Measurements from ENCODE around the gene APOD.

APOD gene

DNA sequence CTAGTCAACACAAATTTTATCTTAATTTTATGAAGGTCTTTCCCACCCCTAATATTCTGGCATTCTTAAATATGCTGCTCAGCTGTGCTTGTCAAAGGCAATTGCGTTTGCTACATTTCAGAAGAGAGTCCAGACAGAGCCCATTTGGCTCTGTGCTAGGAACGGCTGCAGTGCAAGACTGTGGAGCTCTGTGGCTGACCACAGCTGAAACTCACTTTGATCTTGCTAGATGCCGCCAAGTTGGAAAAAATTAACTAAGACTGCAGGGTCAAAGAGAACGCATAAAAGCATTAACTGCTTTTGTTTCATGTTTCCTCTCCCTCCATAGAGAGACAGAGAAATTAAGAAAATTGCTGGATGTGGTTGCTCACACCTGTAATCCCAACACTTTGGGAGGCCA lies 33.0 kb downstream of the APOD start:
- Histone ChIP-seq H3K36me3 (ENCODE audit: insufficient read depth) (no peaks in the 10 kb centered on the region), H3K27ac (peak overlapping the region; percentile 93), H3K27me3 (ENCODE audit: insufficient read depth, low read depth) (no peaks in the 10 kb centered on the region), H2AFZ (ENCODE audit: low read depth) (peak overlapping the region; percentile 50), H3K9ac (peak overlapping the region; percentile 59), H3K79me2 (ENCODE audit: insufficient read depth, low read depth) (no peaks in the 10 kb centered on the region), H4K20me1 (ENCODE audit: insufficient read depth) (no peaks in the 10 kb centered on the region), H3K4me2 (peak overlapping the region; percentile 72), H3K4me1 (ENCODE audit: low read depth, poor library complexity, severe bottlenecking) (peaks cover 70% of the 10 kb centered on the region), H3K4me3 (IDR thresholded peaks at IDR 0.05; ENCODE audit: insufficient read depth, low read depth, low read length) (peak overlapping the region; percentile 36)
- TF ChIP-seq, protein P1, sequence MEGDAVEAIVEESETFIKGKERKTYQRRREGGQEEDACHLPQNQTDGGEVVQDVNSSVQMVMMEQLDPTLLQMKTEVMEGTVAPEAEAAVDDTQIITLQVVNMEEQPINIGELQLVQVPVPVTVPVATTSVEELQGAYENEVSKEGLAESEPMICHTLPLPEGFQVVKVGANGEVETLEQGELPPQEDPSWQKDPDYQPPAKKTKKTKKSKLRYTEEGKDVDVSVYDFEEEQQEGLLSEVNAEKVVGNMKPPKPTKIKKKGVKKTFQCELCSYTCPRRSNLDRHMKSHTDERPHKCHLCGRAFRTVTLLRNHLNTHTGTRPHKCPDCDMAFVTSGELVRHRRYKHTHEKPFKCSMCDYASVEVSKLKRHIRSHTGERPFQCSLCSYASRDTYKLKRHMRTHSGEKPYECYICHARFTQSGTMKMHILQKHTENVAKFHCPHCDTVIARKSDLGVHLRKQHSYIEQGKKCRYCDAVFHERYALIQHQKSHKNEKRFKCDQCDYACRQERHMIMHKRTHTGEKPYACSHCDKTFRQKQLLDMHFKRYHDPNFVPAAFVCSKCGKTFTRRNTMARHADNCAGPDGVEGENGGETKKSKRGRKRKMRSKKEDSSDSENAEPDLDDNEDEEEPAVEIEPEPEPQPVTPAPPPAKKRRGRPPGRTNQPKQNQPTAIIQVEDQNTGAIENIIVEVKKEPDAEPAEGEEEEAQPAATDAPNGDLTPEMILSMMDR (conservative IDR thresholded peaks at IDR 0.05; ENCODE audit: low read depth, low read length): no peak

DNA sequence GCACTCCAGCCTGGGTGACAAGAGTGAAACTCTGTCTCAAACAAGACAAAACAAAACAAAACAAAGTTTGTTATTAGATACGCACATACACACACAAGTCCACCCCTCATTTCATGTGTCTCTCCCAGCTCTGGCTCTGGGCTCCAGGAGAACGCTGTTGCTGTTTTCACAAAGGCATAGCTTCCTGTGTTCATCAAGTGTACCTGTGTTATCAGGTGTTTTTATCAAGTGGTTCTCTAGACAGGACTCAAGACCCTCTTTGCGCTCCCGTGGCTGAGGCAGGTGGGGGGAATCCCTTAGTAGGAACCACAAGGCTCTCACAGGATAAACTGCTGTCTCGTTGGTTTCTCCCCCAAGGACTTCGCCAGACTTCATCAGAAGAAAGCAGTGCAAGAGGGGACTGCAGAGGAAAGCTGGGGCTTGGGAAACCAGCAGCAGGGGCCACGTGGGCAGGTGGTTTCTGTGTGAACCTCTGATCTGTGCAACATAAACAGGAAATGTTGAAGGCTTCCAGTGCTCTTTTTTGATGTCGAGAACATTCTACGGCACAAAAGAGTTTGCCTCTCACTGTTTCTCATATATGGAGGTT lies 33.7 kb downstream of the APOD start:
- no peaks in the 10 kb centered on the region for H3K79me2 ChIP-seq (ENCODE audit: insufficient read depth, low read depth)
- H4K20me1 ChIP-seq (ENCODE audit: insufficient read depth): no peaks in the 10 kb centered on the region
- H3K4me3 ChIP-seq (IDR thresholded peaks at IDR 0.05; ENCODE audit: insufficient read depth, low read depth, low read length): peak overlapping the region; percentile 36
- H3K27me3 ChIP-seq (ENCODE audit: insufficient read depth, low read depth): no peaks in the 10 kb centered on the region
- H3K4me2 ChIP-seq: peak overlapping the region; percentile 72
- H3K36me3 ChIP-seq (ENCODE audit: insufficient read depth): no peaks in the 10 kb centered on the region
- H3K27ac ChIP-seq: peak overlapping the region; percentile 93
- peak overlapping the region; percentile 59 for H3K9ac ChIP-seq
- H3K4me1 ChIP-seq (ENCODE audit: low read depth, poor library complexity, severe bottlenecking): peaks cover 77% of the 10 kb centered on the region
- peak overlapping the region; percentile 50 for H2AFZ ChIP-seq (ENCODE audit: low read depth)
- TF ChIP-seq, protein P1 (conservative IDR thresholded peaks at IDR 0.05; ENCODE audit: low read depth, low read length): no peak

DNA sequence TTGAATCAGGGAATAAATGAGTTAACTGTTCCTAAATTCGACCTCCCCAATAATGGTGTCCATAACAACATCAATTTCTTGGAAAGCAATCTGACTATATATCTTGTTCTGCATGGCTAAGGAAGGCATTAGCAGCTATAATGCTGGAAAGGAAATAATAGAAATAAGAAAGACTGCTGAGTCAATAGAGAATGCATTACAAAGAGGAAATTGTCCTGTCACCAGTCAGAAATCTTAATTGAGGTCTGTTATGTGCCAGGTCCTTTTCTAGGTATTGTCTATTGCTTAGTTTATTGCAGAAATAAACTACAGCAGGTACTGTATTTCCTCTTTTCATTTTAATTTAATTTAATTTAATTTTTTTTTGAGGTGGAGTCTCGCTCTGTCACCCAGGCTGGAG lies 34.8 kb downstream of the APOD start:
- Histone ChIP-seq H3K4me3 (IDR thresholded peaks at IDR 0.05; ENCODE audit: insufficient read depth, low read depth, low read length) (no peak overlapping the region), H3K36me3 (ENCODE audit: insufficient read depth) (no peaks in the 10 kb centered on the region), H2AFZ (ENCODE audit: low read depth) (no peak overlapping the region), H3K27me3 (ENCODE audit: insufficient read depth, low read depth) (no peaks in the 10 kb centered on the region), H3K4me2 (peak overlapping the region; percentile 72), H4K20me1 (ENCODE audit: insufficient read depth) (no peaks in the 10 kb centered on the region), H3K27ac (peak overlapping the region; percentile 93; the same call in 1 of the 2 replicates), H3K4me1 (ENCODE audit: low read depth, poor library complexity, severe bottlenecking) (peaks cover 88% of the 10 kb centered on the region), H3K79me2 (ENCODE audit: insufficient read depth, low read depth) (no peaks in the 10 kb centered on the region), H3K9ac (no peak overlapping the region; the same call in 1 of the 2 replicates)
- TF ChIP-seq, protein P1 (conservative IDR thresholded peaks at IDR 0.05; ENCODE audit: low read depth, low read length): no peak

DNA sequence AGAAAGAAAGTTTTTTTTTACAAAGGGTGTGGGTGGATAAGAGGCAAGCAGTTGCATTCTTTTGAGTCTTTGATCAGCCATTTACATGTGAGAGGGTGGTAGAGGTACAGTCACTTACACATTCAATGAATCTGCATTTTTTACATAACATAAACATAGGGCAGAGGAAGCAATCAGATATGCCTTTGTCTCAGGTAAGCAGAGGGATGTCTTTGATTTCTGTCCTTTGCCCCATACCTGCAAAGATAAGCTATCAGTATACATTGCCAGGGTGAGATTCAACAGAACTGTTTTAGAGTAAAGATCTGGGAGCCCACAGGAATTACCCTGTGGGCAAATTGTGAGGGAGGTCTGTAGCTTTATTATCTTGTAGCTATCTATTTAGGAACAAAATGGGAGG lies 35.2 kb downstream of the APOD start:
- H3K4me3 ChIP-seq (IDR thresholded peaks at IDR 0.05; ENCODE audit: insufficient read depth, low read depth, low read length): no peak overlapping the region
- H3K36me3 ChIP-seq (ENCODE audit: insufficient read depth): no peaks in the 10 kb centered on the region
- H4K20me1 ChIP-seq (ENCODE audit: insufficient read depth): no peaks in the 10 kb centered on the region
- H3K4me1 ChIP-seq (ENCODE audit: low read depth, poor library complexity, severe bottlenecking): peaks cover 93% of the 10 kb centered on the region
- peak overlapping the region; percentile 93; the same call in 1 of the 2 replicates for H3K27ac ChIP-seq
- H3K4me2 ChIP-seq: peak overlapping the region; percentile 72
- H3K27me3 ChIP-seq (ENCODE audit: insufficient read depth, low read depth): no peaks in the 10 kb centered on the region
- no peak overlapping the region for H3K9ac ChIP-seq
- no peaks in the 10 kb centered on the region for H3K79me2 ChIP-seq (ENCODE audit: insufficient read depth, low read depth)
- TF ChIP-seq, protein P1 (conservative IDR thresholded peaks at IDR 0.05; ENCODE audit: low read depth, low read length): no peak
- no peak overlapping the region for H2AFZ ChIP-seq (ENCODE audit: low read depth)

Measured in KMS-11 (cell line).